Ramos (cell line): ENCODE results near the gene CYSTM1.

ENCODE experiments used
- in situ Hi-C: fragments of 300-500 bp; cut with MboI; formaldehyde crosslinking; loops from one replicate; pipeline ENCODE4 v1.14.3; 2022; ENCODE audit warnings: low sequenced_read_pairs; ENCODE audit not compliant: unreplicated experiment

Gene CYSTM1

GRCh38 chr5:140248414-140248813 is 73.4 kb downstream of the CYSTM1 start:
- in situ Hi-C loops, result no loop called here

- in situ Hi-C loops, result no loop called here
These were observed 74.5 kb downstream of the CYSTM1 start for GRCh38 chr5:140249536-140249935.

- in situ Hi-C loops, result no loop called here
These were observed 75.4 kb downstream of the CYSTM1 start for GRCh38 chr5:140250386-140250785.

GRCh38 chr5:140251527-140251973 is 76.6 kb downstream of the CYSTM1 start:
- in situ Hi-C loops, result no loop called here

GRCh38 chr5:140252470-140253126 is 77.6 kb downstream of the CYSTM1 start:
- in situ Hi-C loops, result no loop called here

- in situ Hi-C loops, result no loop called here
These were observed 79.0 kb downstream of the CYSTM1 start for GRCh38 chr5:140253985-140254384.

- in situ Hi-C loops, result no loop called here
These were observed 80.6 kb downstream of the CYSTM1 start for GRCh38 chr5:140255460-140256157.

- in situ Hi-C loops, result no loop called here
These were observed 81.7 kb downstream of the CYSTM1 start for GRCh38 chr5:140256726-140257125.

GRCh38 chr5:140258016-140258415 is 83.0 kb downstream of the CYSTM1 start:
- in situ Hi-C loops, result no loop called here

- in situ Hi-C loops, result no loop called here
These were observed 83.9 kb downstream of the CYSTM1 start for GRCh38 chr5:140258873-140259272.

- in situ Hi-C loops, result no loop called here
These were observed 84.5 kb downstream of the CYSTM1 start for GRCh38 chr5:140259500-140259899.

GRCh38 chr5:140260089-140260656 is 85.2 kb downstream of the CYSTM1 start:
- in situ Hi-C loops, result no loop called here

GRCh38 chr5:140261403-140262171 is 86.6 kb downstream of the CYSTM1 start:
- in situ Hi-C loops, result no loop called here

- in situ Hi-C loops, result no loop called here
These were observed 87.2 kb downstream of the CYSTM1 start for GRCh38 chr5:140262221-140262620.

GRCh38 chr5:140262839-140263238 is 87.9 kb downstream of the CYSTM1 start:
- in situ Hi-C loops, result no loop called here

- in situ Hi-C loops, result no loop called here
These were observed 90.9 kb downstream of the CYSTM1 start for GRCh38 chr5:140265845-140266244.

- in situ Hi-C loops, result no loop called here
These were observed 91.6 kb downstream of the CYSTM1 start for GRCh38 chr5:140266471-140267200.

GRCh38 chr5:140267201-140267540 is 92.2 kb downstream of the CYSTM1 start:
- in situ Hi-C loops, result no loop called here

GRCh38 chr5:140267559-140268018 is 92.6 kb downstream of the CYSTM1 start:
- in situ Hi-C loops, result no loop called here

- in situ Hi-C loops, result no loop called here
These were observed 95.0 kb downstream of the CYSTM1 start for GRCh38 chr5:140270008-140270407.
